PC-3 (cell line): Measurements from ENCODE around the gene SCART1. TPM values are rescaled to one million over a fixed set of nuclear protein-coding genes. Genes with fewer than 3 reads are reported as not detected.

Experiments
- ATAC-seq: fragments of 200-7000 bp; cut with Tn5 transposase; 2 replicates; pipeline ENCODE4 v1.9.1; 2020; ENCODE audit warnings: mild to moderate bottlenecking, moderate library complexity
- Bru-seq: library from RNA; stranded (reverse); fragments of 400-500 nt; gene quantifications from one replicate; lab custom pipeline; 2021; lab: Mats Ljungman, UMichigan
- BruChase-seq, 2 experiments: library from RNA; stranded (reverse); fragments of 400-500 nt; gene quantifications; one replicate each; lab custom pipeline; 2021; lab: Mats Ljungman, UMichigan
- BruUV-seq: library from RNA; stranded (reverse); fragments of 400-500 nt; replicated peaks from 2 replicates; lab custom pipeline; 2021; lab: Mats Ljungman, UMichigan
- CTCF ChIA-PET: fragments of 300-600 bp; sonication (Branson Sonifier 250); formaldehyde crosslinking; loops from one replicate; lab custom pipeline; 2022; ENCODE audit warnings: antibody characterized with exemption; lab: Charles Lee
- POLR2A ChIA-PET: fragments of 300-600 bp; sonication (Branson Sonifier 250); formaldehyde crosslinking; loops from one replicate; lab custom pipeline; 2022; ENCODE audit warnings: antibody characterized with exemption; ENCODE audit not compliant: unreplicated experiment; lab: Charles Lee
- DNase-seq: peaks from one replicate; pipeline ENCODE4 v3.0.0-alpha.2; 2015
- H2AFZ ChIP-seq: fragments of 300-600 bp; sonication (generic); 2 replicates; pipeline ENCODE4 v1.6.0; 2016; ENCODE audit warnings: antibody characterized with exemption, low read length
- H3F3A ChIP-seq: fragments of 300-600 bp; sonication (generic); one replicate; pipeline ENCODE4 v1.6.0; 2017; ENCODE audit warnings: antibody characterized with exemption, low read length, control low read depth, mild to moderate bottlenecking; ENCODE audit not compliant: unreplicated experiment
- H3K27ac ChIP-seq: fragments of 300-600 bp; sonication (generic); 2 replicates; pipeline ENCODE4 v1.5.1; 2016; ENCODE audit warnings: mild to moderate bottlenecking, low read length
- H3K27me3 ChIP-seq: fragments of 300-600 bp; sonication (generic); 2 replicates; pipeline ENCODE4 v1.6.1; 2016; ENCODE audit warnings: low read length, mixed read lengths
- H3K36me3 ChIP-seq: fragments of 300-600 bp; sonication (generic); 2 replicates; pipeline ENCODE4 v1.6.1; 2016; ENCODE audit warnings: low read depth, mixed run types, low read length, mixed read lengths
- H3K4me1 ChIP-seq: fragments of 300-600 bp; sonication (generic); 2 replicates; pipeline ENCODE4 v1.5.1; 2016; ENCODE audit warnings: low read length; ENCODE audit not compliant: insufficient read depth
- H3K4me2 ChIP-seq: fragments of 300-600 bp; sonication (generic); 2 replicates; pipeline ENCODE4 v1.6.0; 2016; ENCODE audit warnings: low read length
- H3K4me3 ChIP-seq: fragments of 300-600 bp; sonication (generic); 2 replicates; pipeline ENCODE4 v1.5.1; 2016; ENCODE audit warnings: mild to moderate bottlenecking, low read length, mixed read lengths
- H3K79me2 ChIP-seq: fragments of 300-600 bp; sonication (generic); 2 replicates; pipeline ENCODE4 v1.6.1; 2017; ENCODE audit warnings: low read length, mixed read lengths
- H3K9ac ChIP-seq: fragments of 300-600 bp; sonication (generic); 2 replicates; pipeline ENCODE4 v1.6.0; 2016; ENCODE audit warnings: mild to moderate bottlenecking, low read length
- H3K9me2 ChIP-seq: fragments of 300-600 bp; sonication (generic); replicated peaks from 2 replicates; pipeline ENCODE4 v1.6.1; 2016; ENCODE audit warnings: mixed run types, low read length, mixed read lengths
- H3K9me3 ChIP-seq: fragments of 300-600 bp; sonication (generic); 2 replicates; pipeline ENCODE4 v1.6.1; 2016; ENCODE audit warnings: low read length, mixed read lengths
- H4K20me1 ChIP-seq: fragments of 300-600 bp; sonication (generic); 2 replicates; pipeline ENCODE4 v1.6.1; 2016; ENCODE audit warnings: low read length, mixed read lengths
- EZH2 ChIP-seq: fragments of 300-600 bp; sonication (generic); IDR thresholded peaks from one replicate; pipeline ENCODE4 v1.6.1; 2017; ENCODE audit warnings: antibody characterized with exemption, mild to moderate bottlenecking, low read length; ENCODE audit not compliant: unreplicated experiment
- EZH2phosphoT487 ChIP-seq: fragments of 300-600 bp; sonication (generic); IDR thresholded peaks from 2 replicates; pipeline ENCODE4 v1.6.1; 2018; ENCODE audit warnings: mild to moderate bottlenecking, antibody characterized with exemption, low read length, borderline replicate concordance
- intact Hi-C: fragments of 100-400 bp; cut with micrococcal nuclease; formaldehyde crosslinking; loops from 2 replicates; pipeline ENCODE4 v1.9.0; 2023
- long read RNA-seq: library from polyadenylated mRNA; unstranded; transcript quantifications from one replicate; pipeline ENCODE4 v2.0.0, GENCODE V29; 2021; ENCODE audit not compliant: unreplicated experiment
- total RNA-seq: library from RNA; depleted of rRNA; stranded (reverse); fragments of >200 nt; gene quantifications from 2 replicates; pipeline ENCODE4 v1.2.3, GENCODE V29; 2014; rRNA removed
- TF ChIP-seq, protein P1 (sequence below): fragments of 300-600 bp; sonication (generic); conservative IDR thresholded peaks from 2 replicates; pipeline ENCODE4 v1.5.1; 2017; ENCODE audit warnings: antibody characterized with exemption, low read depth, mild to moderate bottlenecking, low read length

SCART1 gene
- total RNA-seq (2.4 and 5.1 TPM in 2 replicates), Bru-seq, nascent RNA (percentile 49 among the genes with signal in this experiment), BruChase-seq, experiment 1, labeled RNA remaining after a 6-hour chase (percentile 63 among the genes with signal in this experiment), BruChase-seq, experiment 2, labeled RNA remaining after a 2-hour chase (percentile 69 among the genes with signal in this experiment)
- long read RNA-seq, partial matches to known transcripts = 0 of 1 reads
- long read RNA-seq, other reads (novel, unspliced or antisense) = 1 of 1 reads

DNA sequence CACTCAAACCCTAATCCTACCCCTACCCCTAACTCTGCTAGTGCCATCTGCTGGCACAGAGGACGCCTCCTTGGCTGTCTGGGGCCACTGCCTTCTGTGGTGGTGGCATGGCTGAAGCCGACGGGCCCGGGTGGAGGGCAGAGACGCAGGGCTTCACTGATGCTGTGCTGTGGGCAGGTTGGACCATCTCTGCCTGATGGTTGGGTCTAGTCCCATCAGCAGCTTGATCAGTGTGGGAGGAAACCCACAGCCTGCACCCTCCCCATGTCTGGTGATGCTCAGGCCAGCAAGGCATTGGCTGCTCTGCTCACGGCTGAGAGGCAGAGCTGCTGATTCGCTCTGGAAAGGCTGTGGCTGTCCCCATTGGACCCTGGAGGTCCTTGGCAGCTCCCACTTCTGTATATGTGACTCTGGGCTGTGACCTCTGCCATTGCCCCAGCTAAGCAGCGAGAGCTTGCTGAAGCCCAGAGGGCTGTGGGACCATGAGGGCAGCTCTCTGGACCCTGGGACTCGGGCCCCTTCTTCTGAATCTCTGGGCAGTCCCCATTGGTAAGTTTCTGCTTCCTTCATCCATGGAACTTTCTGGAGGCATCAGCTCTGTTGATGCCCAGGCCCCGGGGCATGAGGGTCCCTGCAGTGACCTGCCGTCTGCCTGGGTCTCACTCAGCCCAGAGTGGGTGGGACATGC, at the start of gene SCART1:
Gene SCART1 (plus strand): TSS at position 430 of the 688 bp plus-strand sequence. CDS start 53 bp downstream, at position 483.
- no TSS peak for BruUV-seq
- TF ChIP-seq EZH2phosphoT487 (no peak), EZH2 (no peak)
- TF ChIP-seq, protein P1, sequence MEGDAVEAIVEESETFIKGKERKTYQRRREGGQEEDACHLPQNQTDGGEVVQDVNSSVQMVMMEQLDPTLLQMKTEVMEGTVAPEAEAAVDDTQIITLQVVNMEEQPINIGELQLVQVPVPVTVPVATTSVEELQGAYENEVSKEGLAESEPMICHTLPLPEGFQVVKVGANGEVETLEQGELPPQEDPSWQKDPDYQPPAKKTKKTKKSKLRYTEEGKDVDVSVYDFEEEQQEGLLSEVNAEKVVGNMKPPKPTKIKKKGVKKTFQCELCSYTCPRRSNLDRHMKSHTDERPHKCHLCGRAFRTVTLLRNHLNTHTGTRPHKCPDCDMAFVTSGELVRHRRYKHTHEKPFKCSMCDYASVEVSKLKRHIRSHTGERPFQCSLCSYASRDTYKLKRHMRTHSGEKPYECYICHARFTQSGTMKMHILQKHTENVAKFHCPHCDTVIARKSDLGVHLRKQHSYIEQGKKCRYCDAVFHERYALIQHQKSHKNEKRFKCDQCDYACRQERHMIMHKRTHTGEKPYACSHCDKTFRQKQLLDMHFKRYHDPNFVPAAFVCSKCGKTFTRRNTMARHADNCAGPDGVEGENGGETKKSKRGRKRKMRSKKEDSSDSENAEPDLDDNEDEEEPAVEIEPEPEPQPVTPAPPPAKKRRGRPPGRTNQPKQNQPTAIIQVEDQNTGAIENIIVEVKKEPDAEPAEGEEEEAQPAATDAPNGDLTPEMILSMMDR = no peak
- Histone ChIP-seq H3K27me3 (no peaks in the 10 kb centered on the region), H3K79me2 (no peaks in the 10 kb centered on the region), H3K4me1 (no peaks in the 10 kb centered on the region), H3K9me3 (no peaks in the 10 kb centered on the region), H2AFZ (no peak within 1 kb of the TSS), H3K9me2 (no peaks in the 10 kb centered on the region), H3K36me3 (no peaks in the 10 kb centered on the region), H3K27ac (no peak within 1 kb of the TSS), H3K4me3 (no peak within 1 kb of the TSS), H4K20me1 (no peaks in the 10 kb centered on the region), H3K9ac (no peak within 1 kb of the TSS), H3F3A (no peaks in the 10 kb centered on the region), H3K4me2 (no peak within 1 kb of the TSS)
- DNase-seq (no peak), ATAC-seq (no peak)
- ChIA-PET CTCF (no interaction called here), POLR2A (no interaction called here)
- intact Hi-C loops = no loop called here

DNA sequence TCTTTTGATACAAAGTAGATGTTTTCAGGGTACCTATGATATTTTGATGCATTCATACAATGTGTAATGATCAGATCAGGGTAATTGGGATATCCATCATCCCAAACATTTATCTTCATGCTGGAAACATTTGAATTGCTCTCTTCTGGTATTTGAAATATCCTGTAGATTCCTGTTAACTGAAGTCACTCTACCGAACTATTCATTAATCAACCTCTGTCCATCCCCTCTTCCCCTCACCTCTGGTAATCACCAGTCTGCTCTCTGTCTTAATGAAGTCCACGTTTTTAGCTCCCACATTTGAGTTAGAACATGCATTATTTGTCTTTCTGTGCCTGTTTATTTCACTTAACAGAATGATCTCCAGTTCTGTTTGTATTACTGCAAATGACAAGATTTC, 48.5 kb upstream of the SCART1 start:
- ATAC-seq (no peak), DNase-seq (no peak)
- no peak overlapping the region for H2AFZ ChIP-seq
- H4K20me1 ChIP-seq = peaks cover 7% of the 10 kb centered on the region; the same call in 1 of the 2 replicates
- no TSS peak for BruUV-seq
- H3K27me3 ChIP-seq = no peaks in the 10 kb centered on the region
- peaks cover 36% of the 10 kb centered on the region for H3K36me3 ChIP-seq
- no peak overlapping the region for H3K4me3 ChIP-seq
- no peaks in the 10 kb centered on the region; the same call in 1 of the 2 replicates for H3K4me1 ChIP-seq
- H3K9me2 ChIP-seq = no peaks in the 10 kb centered on the region
- ChIA-PET POLR2A (interaction anchor here (0.7 kb wide), 1 partner anchor 14 kb away, joined by 5 read pairs; no protein-coding TSS in a partner anchor), CTCF (no interaction called here)
- no peaks in the 10 kb centered on the region for H3F3A ChIP-seq
- no peak overlapping the region for H3K9ac ChIP-seq
- H3K79me2 ChIP-seq = peaks cover 73% of the 10 kb centered on the region
- H3K4me2 ChIP-seq = no peak overlapping the region
- H3K27ac ChIP-seq = no peak overlapping the region
- H3K9me3 ChIP-seq = no peaks in the 10 kb centered on the region
- TF ChIP-seq, protein P1 = no peak
- intact Hi-C loops = no loop called here
